ENCODE measurements around the gene TFDP1. TPM values are rescaled to one million over a fixed set of nuclear protein-coding genes. Genes with fewer than 3 reads are reported as not detected.

TFDP1 gene
- total RNA-seq, 2 experiments from 2014 or later, result 87.9 to 119 TPM

DNA sequence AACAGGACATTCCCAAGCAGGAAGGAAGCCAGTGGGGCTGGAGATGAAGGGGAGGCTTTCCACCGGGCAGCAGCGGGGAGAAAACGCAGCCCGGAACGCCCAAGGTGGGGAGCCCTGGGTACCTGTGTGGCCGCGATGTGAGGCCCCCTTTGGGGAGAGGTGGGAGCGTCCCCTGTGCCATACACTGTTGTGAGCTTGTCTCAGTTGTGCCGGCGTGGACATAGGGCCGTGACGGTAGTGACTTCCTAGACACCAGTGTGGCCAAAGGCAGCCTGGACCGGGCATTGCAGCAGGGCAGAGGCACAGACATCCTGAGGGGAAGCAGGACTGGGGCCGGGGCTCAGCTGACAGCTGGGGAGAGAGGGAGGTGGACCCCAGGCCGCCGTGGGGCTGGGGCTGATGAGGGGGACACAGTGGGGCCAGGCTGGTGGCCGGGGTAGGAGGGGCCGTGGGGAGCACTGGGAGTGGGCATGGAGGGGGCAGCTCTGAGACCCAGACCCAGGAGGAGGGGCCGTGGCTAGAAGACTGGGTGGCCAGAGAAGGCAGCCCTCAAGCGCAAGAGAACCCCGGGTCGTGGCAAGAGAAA, 38.5 kb upstream of the TFDP1 start:
- Histone ChIP-seq H3K9me2 (ENCODE audit: insufficient read depth, low read length) (no peaks in the 10 kb centered on the region), H3K4me1 (ENCODE audit: insufficient read depth, low read length, poor library complexity, severe bottlenecking) (no peaks in the 10 kb centered on the region), H4K20me1 (ENCODE audit: insufficient read depth, low read length) (no peaks in the 10 kb centered on the region), H3K36me3 (ENCODE audit: insufficient read depth, low read length) (no peaks in the 10 kb centered on the region), H3K9me3 (ENCODE audit: low read length) (no peaks in the 10 kb centered on the region), H3K79me2 (ENCODE audit: insufficient read depth, low read depth, low read length) (no peaks in the 10 kb centered on the region), H3K27ac (ENCODE audit: low read depth, low read length, poor library complexity, severe bottlenecking) (no peak overlapping the region), H2AFZ (ENCODE audit: low read length) (no peak overlapping the region), H3K4me2 (ENCODE audit: low read length) (no peak overlapping the region), H3K4me3 (ENCODE audit: low read depth, low read length, poor library complexity, severe bottlenecking) (no peak overlapping the region)
- ChIA-PET CTCF (ENCODE audit: unreplicated experiment) (no interaction called here), POLR2A (no interaction called here)
- TF ChIP-seq, protein P1, sequence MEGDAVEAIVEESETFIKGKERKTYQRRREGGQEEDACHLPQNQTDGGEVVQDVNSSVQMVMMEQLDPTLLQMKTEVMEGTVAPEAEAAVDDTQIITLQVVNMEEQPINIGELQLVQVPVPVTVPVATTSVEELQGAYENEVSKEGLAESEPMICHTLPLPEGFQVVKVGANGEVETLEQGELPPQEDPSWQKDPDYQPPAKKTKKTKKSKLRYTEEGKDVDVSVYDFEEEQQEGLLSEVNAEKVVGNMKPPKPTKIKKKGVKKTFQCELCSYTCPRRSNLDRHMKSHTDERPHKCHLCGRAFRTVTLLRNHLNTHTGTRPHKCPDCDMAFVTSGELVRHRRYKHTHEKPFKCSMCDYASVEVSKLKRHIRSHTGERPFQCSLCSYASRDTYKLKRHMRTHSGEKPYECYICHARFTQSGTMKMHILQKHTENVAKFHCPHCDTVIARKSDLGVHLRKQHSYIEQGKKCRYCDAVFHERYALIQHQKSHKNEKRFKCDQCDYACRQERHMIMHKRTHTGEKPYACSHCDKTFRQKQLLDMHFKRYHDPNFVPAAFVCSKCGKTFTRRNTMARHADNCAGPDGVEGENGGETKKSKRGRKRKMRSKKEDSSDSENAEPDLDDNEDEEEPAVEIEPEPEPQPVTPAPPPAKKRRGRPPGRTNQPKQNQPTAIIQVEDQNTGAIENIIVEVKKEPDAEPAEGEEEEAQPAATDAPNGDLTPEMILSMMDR (conservative IDR thresholded peaks at IDR 0.05; ENCODE audit: low read length), result no peak
- no peak for TF ChIP-seq EZH2phosphoT487 (IDR thresholded peaks at IDR 0.05; ENCODE audit: borderline replicate concordance, low read depth, low read length)
- DNase-seq (ENCODE audit: low spot score), result no peak
- no TSS peak for BruUV-seq (replicated peaks)
- intact Hi-C loops (cut with micrococcal nuclease; ENCODE audit: unreplicated experiment), result no loop called here

DNA sequence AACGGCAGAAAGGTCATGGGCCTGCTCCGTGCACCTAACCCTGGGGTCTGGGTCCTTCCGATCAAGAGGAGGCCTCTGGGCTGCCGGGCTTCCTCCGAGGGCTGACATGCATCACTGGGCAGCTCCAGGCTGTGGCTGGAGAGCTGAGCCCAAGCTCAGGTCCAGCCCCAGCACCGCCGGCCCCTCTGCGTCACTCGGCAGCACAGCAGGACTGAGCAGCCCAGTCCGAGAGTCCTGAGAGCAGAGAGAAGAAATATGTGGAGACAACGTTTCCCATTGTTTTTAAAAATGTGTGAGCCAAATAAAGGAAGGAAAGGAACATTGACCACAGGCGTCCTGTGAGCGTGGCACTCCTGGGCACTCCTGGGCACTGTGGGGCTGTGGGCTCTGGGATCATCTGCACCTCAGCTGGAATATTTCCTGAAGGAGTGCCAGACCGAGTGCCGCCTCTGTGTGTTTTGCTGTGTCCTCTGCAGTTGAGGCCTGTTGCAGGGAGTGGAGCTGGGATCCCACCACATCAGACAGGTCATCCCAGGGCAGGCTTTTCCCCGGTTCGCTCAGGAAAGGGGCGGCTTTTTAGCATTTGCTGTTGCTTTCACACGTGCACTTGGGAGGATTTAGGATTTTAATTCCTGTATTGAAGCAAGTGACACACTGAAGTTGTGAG, 37.8 kb upstream of the TFDP1 start:
- intact Hi-C loops (cut with micrococcal nuclease; ENCODE audit: unreplicated experiment), result no loop called here
- ChIA-PET POLR2A (no interaction called here), CTCF (ENCODE audit: unreplicated experiment) (no interaction called here)
- Histone ChIP-seq H2AFZ (ENCODE audit: low read length) (no peak overlapping the region), H4K20me1 (ENCODE audit: insufficient read depth, low read length) (no peaks in the 10 kb centered on the region), H3K27ac (ENCODE audit: low read depth, low read length, poor library complexity, severe bottlenecking) (no peak overlapping the region), H3K4me1 (ENCODE audit: insufficient read depth, low read length, poor library complexity, severe bottlenecking) (no peaks in the 10 kb centered on the region), H3K79me2 (ENCODE audit: insufficient read depth, low read depth, low read length) (no peaks in the 10 kb centered on the region), H3K36me3 (ENCODE audit: insufficient read depth, low read length) (no peaks in the 10 kb centered on the region), H3K9me2 (ENCODE audit: insufficient read depth, low read length) (no peaks in the 10 kb centered on the region), H3K4me3 (ENCODE audit: low read depth, low read length, poor library complexity, severe bottlenecking) (no peak overlapping the region), H3K4me2 (ENCODE audit: low read length) (no peak overlapping the region), H3K9me3 (ENCODE audit: low read length) (no peaks in the 10 kb centered on the region)
- TF ChIP-seq, protein P1 (conservative IDR thresholded peaks at IDR 0.05; ENCODE audit: low read length), result no peak
- TF ChIP-seq EZH2phosphoT487 (IDR thresholded peaks at IDR 0.05; ENCODE audit: borderline replicate concordance, low read depth, low read length), result no peak
- no TSS peak for BruUV-seq (replicated peaks)
- no peak for DNase-seq (ENCODE audit: low spot score)
